ENCODE measurements around the gene EEF1A2.

EEF1A2 gene

DNA sequence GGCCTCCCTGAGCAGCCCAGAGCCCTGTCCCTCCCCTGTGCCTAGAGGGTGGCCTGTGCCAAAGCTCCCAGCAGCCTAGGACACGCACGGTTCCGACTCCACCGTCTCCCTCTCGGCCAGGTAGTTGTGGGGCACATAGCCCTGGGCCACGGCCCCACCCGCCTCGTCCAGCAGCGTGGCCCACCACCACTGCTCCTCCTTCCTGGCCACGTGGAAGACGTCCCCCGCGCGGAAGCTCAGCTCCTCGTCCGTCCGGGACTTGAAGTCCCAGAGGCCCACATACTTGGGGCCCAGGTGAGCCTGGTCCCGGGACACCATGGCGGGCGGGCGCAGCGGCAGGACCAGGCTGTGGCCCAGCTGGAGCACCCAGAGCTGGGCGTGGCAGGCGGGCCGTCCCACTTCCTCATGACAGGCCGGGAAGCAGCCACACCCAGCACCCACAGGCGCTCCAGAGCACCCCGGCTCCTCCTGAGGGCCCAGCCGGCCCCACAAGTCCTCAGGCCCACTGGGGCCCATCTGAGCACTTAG, 38.2 kb upstream of the EEF1A2 start, which contains the start of gene PTK6:
Gene PTK6, minus strand, starts transcription at position 380 of the 528 bp plus-strand sequence. Its CDS starts 62 bp downstream, at position 318.
- DNase-seq, result no peak

DNA sequence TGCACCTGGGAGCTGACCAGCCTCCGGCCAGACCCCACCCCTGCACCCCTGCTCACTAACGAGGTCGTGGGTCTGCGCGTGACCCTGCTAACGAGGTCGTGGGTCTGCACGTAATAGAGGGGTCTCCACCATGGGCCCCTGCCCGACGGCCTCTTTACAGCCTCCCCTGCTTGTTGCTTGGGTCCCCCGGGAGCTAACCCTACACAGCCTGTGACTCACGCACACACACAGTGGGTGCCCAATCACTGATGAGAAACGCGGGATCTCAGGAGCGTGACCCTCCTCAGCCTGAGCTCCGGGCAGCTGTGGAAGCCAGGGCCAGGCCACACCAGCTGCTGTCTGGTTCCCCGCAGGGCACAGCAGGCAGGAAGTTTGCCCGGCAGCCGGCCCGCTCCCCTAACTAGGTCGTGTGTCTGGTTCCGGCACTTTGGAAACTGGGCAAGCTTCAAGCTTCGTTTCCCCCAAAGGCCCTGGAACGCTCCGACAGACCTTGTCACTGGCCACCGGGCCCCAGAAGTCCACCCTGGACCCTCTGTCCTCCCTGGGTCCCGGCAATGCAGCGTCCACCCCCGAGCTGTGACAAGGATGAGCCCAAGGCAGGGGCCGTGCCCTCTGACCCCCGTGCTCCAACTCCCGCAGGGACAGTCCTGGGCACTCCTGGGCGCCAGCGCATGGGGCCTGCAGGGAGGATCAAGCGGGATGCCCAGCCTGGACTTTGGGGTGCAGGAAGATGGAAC, 37.5 kb upstream of the EEF1A2 start:
- no peak for DNase-seq

DNA sequence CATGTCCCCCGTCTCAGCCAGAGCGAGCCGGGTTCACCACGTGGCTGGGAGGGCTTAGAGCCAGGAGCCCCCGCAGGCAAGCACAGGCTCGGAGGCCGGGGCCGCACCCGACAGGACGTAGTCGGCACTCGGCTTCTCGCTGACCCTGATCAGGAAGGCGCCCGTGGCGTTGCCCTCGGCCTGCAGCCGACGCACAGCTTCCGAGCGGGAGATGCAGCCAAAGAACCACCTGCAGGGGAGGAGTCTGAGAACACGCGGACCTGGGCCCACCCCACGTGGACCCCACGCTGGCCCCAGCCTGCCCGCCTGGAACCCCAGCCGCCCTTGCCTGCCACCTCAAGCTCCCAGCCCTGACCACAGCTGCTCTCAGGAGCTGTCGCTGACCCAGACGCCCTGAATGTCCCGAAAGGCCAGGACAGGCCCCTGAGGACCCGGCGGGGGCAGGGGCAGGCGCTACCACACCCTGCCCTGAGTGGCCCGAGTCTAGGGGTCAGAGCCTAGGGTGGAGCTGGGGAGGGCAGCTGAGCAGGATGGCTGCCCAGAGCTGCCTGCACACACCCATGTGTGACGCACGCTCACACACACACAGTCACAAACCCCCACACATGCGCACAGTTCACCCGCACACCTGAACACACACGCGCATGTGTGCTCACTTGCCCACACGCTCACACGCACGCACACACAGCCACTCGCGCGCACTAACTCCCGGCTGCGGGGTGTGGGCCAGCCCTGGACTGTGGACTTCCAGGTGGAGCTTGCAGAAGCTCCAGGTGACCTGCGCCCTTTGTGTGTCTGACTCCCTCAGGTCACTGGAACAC, 36.2 kb upstream of the EEF1A2 start:
- no peak for DNase-seq

DNA sequence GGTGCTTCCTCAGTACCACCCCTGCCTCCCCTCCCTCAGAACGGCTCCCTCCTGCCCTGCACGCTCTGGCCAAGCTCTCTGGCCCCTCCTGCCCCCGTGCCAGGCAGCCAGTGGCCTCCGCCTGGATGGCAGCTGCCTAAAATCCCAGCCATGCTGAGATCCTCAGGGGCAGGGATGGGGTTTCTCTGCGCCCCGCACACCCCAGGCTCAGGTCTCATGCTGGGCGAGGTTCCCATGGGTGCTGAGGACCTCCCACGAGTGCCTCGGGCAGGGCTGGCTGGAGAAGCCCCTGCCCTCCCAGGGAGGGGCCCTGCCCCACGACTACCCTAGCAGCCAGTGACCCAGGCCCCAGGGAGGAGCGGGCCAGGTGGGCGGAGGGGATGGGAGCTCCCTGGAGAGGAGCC, 35.5 kb upstream of the EEF1A2 start:
- no peak for DNase-seq

DNA sequence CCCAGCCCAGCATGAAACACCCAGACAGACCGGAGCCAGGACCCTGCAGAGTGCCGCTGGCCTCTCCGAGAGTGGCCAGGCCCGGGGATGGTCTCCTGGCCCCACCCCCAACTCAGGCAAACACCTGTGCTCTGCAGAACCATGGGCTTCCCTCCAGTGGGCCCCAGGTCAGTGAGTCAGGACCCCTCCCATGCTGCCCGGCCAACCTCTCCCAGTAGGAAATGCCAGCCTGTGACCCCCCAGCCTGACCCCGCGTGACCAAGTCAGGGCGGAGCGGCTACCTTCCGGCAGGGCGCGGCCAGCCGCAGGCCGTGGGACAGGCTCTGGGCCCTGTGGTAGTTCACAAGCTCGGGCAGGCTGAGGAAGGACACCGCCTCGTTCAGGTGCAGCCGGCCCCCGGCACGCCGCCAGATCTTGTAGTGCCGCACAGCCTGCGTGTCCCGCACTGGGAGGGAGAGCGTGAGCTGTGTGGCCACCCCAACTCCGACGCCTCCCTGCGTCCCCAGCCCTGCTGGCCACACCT, 35.0 kb upstream of the EEF1A2 start:
- DNase-seq, result no peak

DNA sequence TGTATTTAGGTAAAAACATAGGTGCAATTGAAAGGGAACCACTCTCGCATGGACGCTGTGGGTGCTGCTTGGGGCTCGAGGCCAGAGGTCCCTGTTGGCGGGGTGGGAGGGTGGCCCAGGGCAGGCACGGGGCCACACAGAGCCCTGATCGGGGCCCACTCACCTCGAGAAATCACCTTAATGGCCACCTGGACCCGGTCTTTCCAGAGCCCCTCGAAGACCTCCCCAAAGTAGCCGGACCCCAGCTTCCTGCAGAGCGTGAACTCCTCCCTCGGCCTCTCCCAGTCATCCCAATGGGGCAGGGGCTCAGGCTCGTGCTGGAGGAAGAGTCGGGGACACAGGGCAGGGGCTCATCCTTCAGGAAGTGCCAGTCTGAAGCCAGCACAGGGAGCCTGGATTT, 34.5 kb upstream of the EEF1A2 start:
- DNase-seq, result no peak

DNA sequence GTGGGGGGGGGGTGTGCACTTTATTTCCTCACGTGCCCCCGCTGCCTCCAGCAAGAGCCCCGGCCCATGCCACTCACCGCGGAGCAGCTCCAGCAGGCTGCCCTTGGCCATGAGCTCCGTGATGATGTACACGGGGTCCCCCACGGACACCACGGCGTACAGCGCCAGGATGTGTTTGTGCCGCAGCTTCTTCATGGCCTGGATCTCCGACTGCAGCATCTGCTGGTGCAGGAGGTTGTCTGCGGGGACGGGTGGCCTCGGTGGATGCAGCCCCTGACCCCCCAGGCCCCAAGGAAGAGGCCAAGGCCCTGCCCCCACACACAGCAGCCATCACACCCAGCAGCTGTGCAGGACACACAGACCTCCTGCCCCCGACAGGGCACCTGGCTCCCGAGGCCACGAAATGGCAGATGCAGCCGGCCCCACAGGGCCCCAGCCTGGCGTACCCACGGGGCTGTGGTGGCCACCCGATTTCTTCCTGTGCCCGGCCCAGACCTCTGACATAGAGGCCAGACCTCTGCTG, 33.6 kb upstream of the EEF1A2 start:
- no peak for DNase-seq

DNA sequence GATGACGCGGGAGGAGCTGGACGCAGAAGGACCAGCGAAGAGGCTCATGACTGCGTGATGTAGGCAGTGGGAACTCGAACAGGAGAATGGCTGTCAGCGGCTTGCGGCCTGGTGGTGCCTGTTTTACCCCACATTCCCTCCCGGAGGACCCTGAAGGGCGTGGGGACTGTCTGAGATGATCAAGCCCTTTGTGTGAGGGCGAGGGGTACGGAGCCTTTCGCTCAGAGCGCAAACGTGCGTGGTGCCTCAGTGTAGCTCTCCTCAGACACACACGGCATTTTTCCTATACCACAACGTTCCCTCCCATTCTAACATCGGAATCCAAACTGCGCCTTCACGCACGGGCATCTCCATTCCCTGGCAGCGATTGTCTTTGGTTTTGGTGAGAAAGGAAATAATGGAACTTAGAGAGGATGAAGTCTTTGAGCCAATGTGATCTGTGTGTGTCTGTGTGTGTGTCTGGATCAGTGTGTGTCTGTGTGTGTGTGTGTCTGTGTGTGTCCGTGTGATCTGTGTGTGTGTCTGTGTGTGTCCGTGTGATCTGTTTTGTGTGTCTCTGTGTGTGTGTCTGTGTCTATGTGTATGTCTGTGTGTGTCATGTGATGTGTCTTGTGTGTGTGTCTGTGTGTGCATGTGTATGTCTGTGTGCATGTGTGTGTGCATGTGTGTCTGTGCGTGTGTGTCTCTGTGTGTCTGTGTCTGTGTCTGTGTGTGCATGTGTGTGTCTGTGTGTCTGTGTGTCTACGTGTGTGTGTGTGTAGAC, 33.0 kb upstream of the EEF1A2 start:
- DNase-seq, result no peak

DNA sequence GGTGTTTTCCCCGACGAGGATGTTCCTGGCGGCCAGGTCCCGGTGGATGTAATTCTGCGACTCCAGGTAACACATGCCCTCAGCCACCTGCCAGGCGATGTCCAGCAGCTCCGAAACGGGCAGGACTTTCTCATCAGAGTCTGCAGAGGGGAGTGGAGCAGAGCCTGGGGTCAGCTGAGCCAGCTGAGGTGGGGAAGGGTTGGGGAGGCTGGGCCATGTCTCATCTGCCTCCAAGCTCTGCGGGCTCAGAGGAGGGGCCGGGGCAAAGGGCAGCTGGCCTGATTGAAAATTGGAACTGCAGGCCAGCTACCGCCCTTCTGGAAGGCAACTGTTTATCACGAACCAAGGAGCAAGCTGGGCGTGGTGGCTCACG, 31.9 kb upstream of the EEF1A2 start:
- DNase-seq, result no peak

DNA sequence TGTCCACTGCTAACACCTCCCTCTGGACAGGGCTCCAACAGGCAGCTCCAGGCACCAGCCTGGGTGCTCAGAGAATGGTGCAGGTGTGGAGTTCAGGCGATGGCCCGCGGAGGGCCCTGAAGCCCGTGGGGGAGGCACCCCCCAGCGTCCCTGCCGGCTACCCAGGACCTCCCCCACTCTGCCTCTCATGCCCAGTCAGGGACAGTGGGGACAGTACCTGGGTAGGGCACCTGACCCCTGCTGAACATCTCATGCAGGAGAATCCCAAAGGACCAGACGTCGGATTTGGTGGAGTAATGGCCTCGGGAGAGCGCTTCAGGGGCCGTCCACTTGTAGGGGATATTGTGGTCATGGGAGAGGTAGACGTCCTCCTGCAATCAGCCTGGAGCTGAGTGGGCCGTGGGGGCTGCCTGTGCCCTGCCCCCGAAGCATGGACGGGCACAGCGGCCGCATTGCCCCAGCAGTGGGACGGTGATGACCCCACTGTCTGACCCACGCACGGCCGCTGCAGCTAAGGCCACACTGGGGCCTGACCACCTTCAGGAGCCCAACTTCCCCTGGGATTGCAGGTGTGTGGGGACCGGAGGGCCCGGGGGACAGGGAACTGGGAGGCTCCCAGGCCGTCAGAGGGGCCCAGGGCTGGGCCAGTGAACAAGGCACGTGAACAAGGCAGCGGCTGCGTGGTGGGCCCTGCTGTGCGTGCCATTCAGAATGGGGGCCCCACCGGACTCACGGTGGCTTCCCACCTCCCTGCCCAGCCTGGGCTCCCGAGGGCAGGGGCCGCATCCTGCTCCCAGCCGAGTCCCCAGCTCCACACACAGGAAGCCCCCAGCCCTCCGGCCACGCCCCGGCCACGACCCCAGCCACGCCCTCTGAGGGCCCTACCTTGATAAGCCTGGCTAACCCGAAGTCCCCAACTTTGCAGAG, 31.2 kb upstream of the EEF1A2 start:
- DNase-seq, result no peak

DNA sequence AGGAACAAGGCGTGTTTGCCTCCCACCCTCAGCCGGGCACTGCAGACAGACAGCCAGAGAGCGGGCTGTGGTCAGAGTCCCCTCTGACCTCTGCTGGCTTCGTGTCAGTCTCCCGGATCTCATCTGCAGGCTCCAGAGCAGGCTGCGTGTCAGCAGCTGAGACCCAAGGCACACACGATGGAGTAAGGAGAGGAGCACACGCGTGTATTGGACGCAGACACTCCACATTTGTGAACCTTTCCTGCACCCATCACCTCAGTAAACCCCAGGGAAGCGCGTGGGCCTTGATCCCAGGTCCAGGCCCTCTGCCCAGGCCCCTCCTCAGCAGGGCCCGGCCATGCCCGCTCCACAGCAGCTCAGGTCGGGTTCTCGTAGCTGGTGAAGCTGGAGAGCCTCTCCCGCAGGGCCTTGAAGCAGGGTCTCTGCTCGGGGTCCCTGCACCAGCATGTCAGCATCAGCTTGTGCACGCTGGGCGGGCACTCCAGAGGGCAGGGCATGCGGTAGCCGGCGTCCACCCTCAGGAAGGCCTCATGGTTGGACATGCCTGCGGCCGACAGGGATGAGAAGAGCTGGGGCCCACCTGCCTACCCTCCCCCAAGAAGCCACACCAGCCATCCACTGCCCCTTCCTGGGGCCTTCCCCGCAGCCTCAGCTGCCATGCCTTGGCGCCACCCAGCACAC, 30.4 kb upstream of the EEF1A2 start:
- DNase-seq, result no peak

DNA sequence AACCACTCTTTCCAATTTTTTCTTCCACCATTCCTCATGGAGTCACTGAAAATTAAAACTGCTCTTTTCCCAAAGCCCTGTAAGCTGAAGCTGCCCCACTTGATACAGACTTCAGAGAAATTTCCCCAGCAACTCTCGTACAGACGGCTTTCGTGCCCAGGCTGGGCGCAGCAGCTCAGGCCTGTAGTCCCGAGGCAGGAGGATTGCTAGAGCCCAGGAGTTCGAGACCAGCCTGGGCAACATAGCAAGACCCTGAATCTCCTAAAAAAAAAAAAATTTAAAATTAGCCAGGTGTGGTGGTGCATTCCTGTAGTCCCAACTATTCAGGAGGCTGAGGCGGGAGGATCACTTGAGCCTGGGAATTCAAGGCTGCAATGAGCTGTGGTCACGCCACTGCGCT, 28.3 kb upstream of the EEF1A2 start:
- DNase-seq, result no peak

DNA sequence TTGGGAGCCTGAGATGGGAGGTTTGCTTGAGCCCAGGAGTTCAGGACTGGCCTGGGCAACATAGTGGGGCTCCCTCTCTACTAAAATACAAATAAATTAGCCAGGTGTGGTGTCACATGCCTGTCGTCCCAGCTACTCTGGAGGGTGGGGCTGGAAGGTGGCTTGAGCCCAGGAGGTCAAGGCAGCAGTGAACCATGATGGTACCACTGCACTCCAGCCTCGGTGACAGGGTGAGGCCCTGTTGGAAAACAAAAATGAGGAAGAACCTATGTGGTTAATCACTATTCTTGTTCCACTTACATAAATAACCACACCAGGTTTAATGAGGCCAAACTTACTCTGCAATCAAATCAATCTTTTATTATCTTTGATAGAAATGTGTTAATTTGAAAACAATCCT, 27.1 kb upstream of the EEF1A2 start:
- DNase-seq, result no peak

DNA sequence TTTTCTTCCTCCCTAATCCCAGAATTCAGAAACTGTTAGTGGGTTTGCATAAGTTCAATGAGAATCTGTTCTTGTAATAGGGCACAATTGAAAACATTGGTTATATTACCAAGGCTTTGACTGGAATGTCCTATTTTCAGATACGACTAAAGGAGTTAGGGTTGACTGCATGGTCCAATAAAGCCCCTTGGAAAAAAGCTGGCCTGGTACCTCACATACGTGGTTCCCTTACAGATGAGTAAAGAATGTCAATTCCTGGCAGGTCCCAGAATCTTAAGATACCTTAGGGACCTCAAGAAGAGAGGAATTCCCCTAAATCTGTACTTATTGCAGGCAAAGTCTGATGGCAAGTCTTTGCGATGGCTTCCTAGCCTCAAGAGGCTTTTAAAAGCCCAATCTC, 26.3 kb upstream of the EEF1A2 start:
- no peak for DNase-seq

DNA sequence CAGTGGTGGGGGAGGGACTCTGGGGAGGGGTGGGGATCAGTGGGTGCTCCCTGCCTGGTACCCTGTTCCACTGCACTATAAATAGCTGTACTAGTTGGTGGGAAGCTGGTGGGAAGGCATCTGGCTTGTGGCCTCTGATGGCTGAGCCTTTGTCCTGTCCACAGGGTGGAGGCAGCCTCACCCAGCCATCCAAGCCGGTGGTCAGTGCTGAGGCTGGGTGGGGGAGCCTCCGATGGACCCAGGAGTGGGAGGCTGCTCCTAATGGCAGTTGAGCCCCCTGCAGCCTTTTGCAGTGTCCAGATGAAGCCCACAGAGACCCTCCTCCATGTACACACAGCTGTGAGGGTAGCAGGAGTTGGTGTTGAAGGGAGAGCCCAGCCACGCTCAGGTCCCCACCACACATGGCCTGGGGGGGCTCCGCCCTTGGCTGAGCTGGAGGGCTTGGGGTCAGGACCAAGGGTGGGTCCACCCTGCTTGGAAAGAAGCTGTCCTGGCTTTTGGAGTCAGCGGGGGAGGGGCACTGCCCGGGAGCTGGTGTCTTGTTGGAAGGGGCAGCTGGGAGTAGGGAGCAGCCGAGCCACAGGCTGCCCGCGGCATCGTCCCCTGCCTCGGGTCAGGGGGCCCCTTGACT, 24.2 kb upstream of the EEF1A2 start:
- no peak for DNase-seq

DNA sequence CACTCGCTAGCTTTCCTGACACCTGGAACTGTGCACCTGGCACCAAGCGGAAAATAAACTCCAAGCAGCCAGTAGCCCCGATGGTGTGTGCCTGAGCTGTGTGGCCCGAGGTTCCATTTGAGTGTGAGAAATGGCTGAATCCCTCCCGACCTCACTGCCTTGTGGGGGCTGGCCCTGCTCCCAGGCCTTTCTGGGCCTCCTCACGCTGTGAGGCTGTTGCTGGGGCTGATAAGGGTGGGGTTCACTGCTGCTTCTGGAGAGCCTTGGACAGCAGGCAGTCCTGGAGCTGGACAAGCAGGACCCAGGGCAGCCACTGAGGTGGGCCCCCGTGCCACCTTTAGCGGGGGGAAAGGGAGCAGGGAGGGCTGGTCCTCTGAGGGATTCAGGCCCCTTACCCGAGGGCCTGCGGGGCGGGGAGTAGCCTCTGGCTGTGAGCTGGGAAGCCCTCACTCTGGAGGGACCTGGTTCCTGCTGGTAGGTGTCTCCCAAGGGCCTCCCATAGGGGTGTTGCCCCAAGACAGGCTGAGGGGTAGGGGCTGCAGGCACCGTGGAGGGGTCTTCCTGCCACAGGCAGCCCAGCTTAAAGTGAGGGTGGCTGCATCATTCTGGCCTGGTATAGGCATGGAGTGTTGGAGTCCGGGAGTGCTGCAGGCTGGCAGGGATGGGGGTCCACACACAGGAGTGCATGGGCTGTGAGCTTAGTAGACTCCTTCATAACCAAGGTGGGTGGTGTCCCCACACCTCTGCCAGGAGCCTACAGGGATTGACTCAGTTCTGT, 23.4 kb upstream of the EEF1A2 start:
- DNase-seq, result no peak

DNA sequence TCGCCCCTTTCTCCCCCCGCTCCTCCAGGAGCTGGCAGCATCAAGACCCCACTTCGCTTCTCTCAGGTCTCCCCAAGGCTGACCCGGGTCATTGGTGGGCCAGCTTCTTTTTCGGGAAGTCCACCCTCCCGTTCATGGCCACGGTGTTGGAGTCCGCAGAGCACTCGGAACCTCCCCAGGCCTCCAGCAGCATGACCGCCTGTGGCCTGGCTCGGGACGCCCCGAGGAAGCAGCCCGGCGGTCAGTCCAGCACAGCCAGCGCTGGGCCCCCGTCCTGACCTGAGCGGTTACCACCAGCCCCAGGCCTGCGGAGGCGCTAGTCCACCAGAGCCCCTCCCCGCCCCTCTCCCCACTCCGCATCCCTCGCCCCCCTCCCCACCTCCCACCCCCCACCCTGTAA, 22.7 kb upstream of the EEF1A2 start:
- no peak for DNase-seq

DNA sequence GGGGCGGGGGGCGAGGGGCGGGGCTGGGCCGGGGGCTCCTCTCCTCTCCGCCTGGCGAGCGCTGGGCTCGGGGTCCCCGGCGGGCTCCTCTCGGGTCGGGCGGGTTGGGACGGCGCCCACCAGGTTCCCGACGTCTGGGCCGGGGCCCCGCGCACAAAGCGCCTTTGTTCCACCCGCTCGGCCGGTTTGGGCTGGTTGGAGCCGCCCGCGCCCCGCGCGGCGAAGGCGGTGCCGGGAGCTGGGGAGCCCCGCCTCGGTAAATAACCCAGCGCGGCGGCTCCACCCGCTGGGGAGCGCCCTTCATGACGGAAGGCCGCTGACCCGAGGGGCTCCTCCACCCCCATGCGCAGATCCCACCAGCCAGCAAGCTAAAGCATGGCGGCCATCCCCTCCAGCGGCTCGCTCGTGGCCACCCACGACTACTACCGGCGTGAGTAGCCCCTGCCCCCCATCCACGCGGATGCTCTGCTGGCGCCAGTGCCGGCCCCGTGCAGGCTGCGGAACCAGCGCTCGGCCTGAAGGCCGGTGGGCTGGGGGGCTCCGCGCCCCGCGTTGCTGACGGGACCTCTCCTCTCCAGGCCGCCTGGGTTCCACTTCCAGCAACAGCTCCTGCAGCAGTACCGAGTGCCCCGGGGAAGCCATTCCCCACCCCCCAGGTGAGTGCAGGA, 22.2 kb upstream of the EEF1A2 start:
- peak; percentile 63 for DNase-seq

DNA sequence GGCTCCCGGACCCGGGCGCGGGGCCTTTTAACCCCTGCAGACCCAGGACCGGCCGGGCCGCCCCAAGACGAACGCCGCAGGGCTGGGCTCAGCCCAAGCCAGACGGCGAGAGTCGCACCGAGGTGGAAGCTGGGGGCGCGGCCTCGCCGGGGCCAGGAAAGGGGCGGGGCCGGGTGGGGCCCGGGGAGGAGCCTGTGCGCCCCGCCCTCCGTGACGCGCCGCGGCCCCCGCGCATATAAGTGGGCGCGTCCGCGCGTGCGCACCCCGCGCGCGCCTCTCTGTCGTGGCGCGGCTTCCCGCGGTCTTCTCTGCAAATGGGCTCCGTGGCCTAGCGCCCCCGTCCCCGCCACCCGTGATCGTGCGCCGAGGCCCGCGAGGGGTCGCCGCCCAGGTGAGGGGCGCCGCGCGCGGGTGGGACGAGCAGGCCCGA, 21.6 kb upstream of the EEF1A2 start, which contains the start of gene PPDPF:
Gene PPDPF, plus strand, starts transcription at position 262 of the 430 bp plus-strand sequence. CDS start 544 bp downstream, outside the sequence.
- DNase-seq, result peak; percentile 74

Measured in NCI-H1436 (cell line).